ENCODE results near the gene SLC36A3. TPM values are rescaled to one million over a fixed set of nuclear protein-coding genes. Genes with fewer than 3 reads are reported as not detected.

The SLC36A3 gene
- total and polyA plus RNA-seq, 2 donors (not counting 1 experiment from before 2014, with no cell fraction given) = not detected

DNA sequence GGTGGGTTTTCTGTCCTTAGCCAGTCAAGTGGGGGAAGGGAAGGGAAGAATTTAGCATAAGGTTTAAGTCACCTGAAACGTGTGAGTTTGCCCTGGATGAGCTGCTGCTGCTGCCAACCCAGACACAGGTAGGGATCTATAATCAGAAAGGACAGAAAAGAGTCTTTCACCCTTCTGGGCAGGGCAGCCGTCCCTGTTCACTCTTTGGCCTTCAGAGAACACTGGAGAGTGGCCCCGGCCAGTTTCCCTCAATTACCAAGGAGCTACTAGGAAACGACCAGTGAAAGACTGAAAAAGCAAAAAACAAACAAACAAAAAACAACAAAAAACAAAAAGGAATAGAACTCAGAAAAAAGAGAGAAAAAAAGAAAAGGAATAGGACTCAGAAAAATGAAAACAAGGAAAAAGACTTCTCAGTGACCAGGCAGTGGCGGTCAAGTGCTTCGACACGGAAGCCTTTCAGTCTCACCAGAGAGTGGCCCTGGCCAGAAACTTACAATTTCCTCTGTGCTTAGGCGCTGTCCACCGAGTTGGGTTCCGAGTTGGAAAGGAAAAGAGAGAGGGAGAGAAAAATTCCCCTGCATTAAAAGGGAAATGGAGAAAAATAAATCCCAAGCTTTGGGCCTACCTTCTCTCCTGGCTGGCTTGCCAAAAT lies 53.1 kb downstream of the SLC36A3 start:
- Mint-ChIP-seq H3K27me3 (no peaks in the 10 kb centered on the region), H3K9me3 (ENCODE audit: insufficient read depth) (no peaks in the 10 kb centered on the region), H3K4me3 (no peak overlapping the region), H3K4me1 (peaks cover 33% of the 10 kb centered on the region), H3K27ac (peak overlapping the region; percentile 12)
- ATAC-seq (ENCODE audit: low read depth) (no peak), DNase-seq (no peak)
- Histone ChIP-seq H3K27me3 (replicated peaks in 1 of 4; ENCODE audit: control extremely low read depth in 1 of 4, control insufficient read depth in 3 of 4, insufficient read depth in 4 of 4, low read length in 3 of 4) (no peaks in the 10 kb centered on the region), H3K79me2 (ENCODE audit: control insufficient read depth, insufficient read depth, low read length) (peaks cover 26% of the 10 kb centered on the region), H2AFZ (ENCODE audit: insufficient read depth, low read depth, low read length, poor library complexity, severe bottlenecking) (no peak overlapping the region), H3K4me2 (replicated peaks; ENCODE audit: low read depth, low read length, poor library complexity, severe bottlenecking) (no peak overlapping the region), H4K20me1 (ENCODE audit: control insufficient read depth, insufficient read depth, low read length, poor library complexity, severe bottlenecking) (peaks cover 6% of the 10 kb centered on the region), H3K36me3 (replicated peaks in 1 of 2; ENCODE audit: control extremely low read depth in 1 of 2, control insufficient read depth in 1 of 2, extremely low read depth in 1 of 2, insufficient read depth in 2 of 2, low read length in 1 of 2) (peaks cover 0 to 4% of the 10 kb centered on the region in 2 experiments), H3K27ac (ENCODE audit: low read length in 2 of 2) (no peak overlapping the region), H3K9ac (ENCODE audit: low read length) (no peak overlapping the region), H3K4me3 (ENCODE audit: control extremely low read depth in 1 of 5, extremely low read depth in 1 of 5, insufficient read depth in 1 of 5, low read depth in 2 of 5, low read length in 4 of 5) (no peak overlapping the region), H3K4me1 (ENCODE audit: control insufficient read depth in 2 of 2, insufficient read depth in 2 of 2, low read length in 2 of 2) (peaks cover 23 to 29% of the 10 kb centered on the region in 2 donors), H3K9me3 (ENCODE audit: control extremely low read depth in 1 of 3, control insufficient read depth in 2 of 3, insufficient read depth in 1 of 3, low read length in 2 of 3) (no peaks in the 10 kb centered on the region)
- 100% methylated on average over 3 of the region's 10 CpGs for WGBS (ENCODE audit: insufficient coverage)
- intact Hi-C loops (cut with micrococcal nuclease) = loop anchor here (5.0 to 10.0 kb wide), 3 partner anchors 522 to 1286 kb away; partner anchors contain the start of genes G3BP1, RBM22 and SLC26A2
- ChIA-PET CTCF (interaction anchor here (0.6 to 3.4 kb wide), 7 partner anchors 9 to 199 kb away, joined by 3 to 17 read pairs (median 4); no protein-coding TSS in a partner anchor), POLR2A (interaction anchor here (1.3 kb wide), 1 partner anchor 9 kb away, joined by 3 read pairs; no protein-coding TSS in a partner anchor)
- no peak for TF ChIP-seq EZH2 (IDR thresholded peaks at IDR 0.05; ENCODE audit: borderline replicate concordance, insufficient read depth, low read depth, low read length, poor library complexity, severe bottlenecking)
- TF ChIP-seq, protein P1, sequence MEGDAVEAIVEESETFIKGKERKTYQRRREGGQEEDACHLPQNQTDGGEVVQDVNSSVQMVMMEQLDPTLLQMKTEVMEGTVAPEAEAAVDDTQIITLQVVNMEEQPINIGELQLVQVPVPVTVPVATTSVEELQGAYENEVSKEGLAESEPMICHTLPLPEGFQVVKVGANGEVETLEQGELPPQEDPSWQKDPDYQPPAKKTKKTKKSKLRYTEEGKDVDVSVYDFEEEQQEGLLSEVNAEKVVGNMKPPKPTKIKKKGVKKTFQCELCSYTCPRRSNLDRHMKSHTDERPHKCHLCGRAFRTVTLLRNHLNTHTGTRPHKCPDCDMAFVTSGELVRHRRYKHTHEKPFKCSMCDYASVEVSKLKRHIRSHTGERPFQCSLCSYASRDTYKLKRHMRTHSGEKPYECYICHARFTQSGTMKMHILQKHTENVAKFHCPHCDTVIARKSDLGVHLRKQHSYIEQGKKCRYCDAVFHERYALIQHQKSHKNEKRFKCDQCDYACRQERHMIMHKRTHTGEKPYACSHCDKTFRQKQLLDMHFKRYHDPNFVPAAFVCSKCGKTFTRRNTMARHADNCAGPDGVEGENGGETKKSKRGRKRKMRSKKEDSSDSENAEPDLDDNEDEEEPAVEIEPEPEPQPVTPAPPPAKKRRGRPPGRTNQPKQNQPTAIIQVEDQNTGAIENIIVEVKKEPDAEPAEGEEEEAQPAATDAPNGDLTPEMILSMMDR (IDR thresholded peaks at IDR 0.05) = no peak

DNA sequence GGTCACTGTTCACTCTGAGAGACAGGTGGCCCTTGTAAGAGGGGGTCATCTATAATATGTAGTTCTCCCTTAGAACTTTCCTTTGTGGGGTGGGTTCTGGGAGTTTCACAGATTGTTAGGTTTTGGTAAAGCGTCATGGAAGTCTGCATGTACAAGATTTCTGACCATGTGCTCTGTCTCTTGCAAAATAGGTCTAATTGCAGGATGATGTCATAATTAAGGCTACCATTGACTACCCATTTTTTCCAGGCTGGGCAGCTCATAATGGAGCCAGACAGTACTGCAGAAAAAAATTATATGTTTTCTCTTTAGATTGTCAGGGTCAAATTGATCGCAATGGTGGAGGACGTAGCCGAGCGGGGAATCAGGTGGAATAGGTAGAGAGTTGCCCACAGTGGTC lies 54.3 kb downstream of the SLC36A3 start:
- H3K4me3 ChIP-seq (ENCODE audit: control extremely low read depth in 1 of 5, extremely low read depth in 1 of 5, insufficient read depth in 1 of 5, low read depth in 2 of 5, low read length in 4 of 5) = no peak overlapping the region
- Mint-ChIP-seq H3K27ac (no peak overlapping the region), H3K4me1 (peaks cover 26% of the 10 kb centered on the region), H3K9me3 (ENCODE audit: insufficient read depth) (no peaks in the 10 kb centered on the region), H3K27me3 (no peaks in the 10 kb centered on the region), H3K4me3 (no peak overlapping the region)
- ATAC-seq (ENCODE audit: low read depth) (no peak), DNase-seq (no peak)
- intact Hi-C loops (cut with micrococcal nuclease) = no loop called here
- peaks cover 18% of the 10 kb centered on the region for H3K79me2 ChIP-seq (ENCODE audit: control insufficient read depth, insufficient read depth, low read length)
- no peak overlapping the region for H3K27ac ChIP-seq (ENCODE audit: low read length in 2 of 2)
- no peaks in the 10 kb centered on the region for H3K36me3 ChIP-seq (replicated peaks in 1 of 2; ENCODE audit: control extremely low read depth in 1 of 2, control insufficient read depth in 1 of 2, extremely low read depth in 1 of 2, insufficient read depth in 2 of 2, low read length in 1 of 2)
- H3K4me2 ChIP-seq (replicated peaks; ENCODE audit: low read depth, low read length, poor library complexity, severe bottlenecking) = no peak overlapping the region
- WGBS (ENCODE audit: insufficient coverage) = 87% methylated on average over 5 of the region's 5 CpGs
- CTCF ChIA-PET = no interaction called here
- TF ChIP-seq, protein P1 (IDR thresholded peaks at IDR 0.05) = no peak
- TF ChIP-seq EZH2 (IDR thresholded peaks at IDR 0.05; ENCODE audit: borderline replicate concordance, insufficient read depth, low read depth, low read length, poor library complexity, severe bottlenecking) = no peak
- H3K9ac ChIP-seq (ENCODE audit: low read length) = no peak overlapping the region
- H4K20me1 ChIP-seq (ENCODE audit: control insufficient read depth, insufficient read depth, low read length, poor library complexity, severe bottlenecking) = peaks cover 6% of the 10 kb centered on the region
- peaks cover 11 to 22% of the 10 kb centered on the region in 2 donors for H3K4me1 ChIP-seq (ENCODE audit: control insufficient read depth in 2 of 2, insufficient read depth in 2 of 2, low read length in 2 of 2)
- H3K9me3 ChIP-seq (ENCODE audit: control extremely low read depth in 1 of 3, control insufficient read depth in 2 of 3, insufficient read depth in 1 of 3, low read length in 2 of 3) = no peaks in the 10 kb centered on the region
- H3K27me3 ChIP-seq (replicated peaks in 1 of 4; ENCODE audit: control extremely low read depth in 1 of 4, control insufficient read depth in 3 of 4, insufficient read depth in 4 of 4, low read length in 3 of 4) = no peaks in the 10 kb centered on the region
- no peak overlapping the region for H2AFZ ChIP-seq (ENCODE audit: insufficient read depth, low read depth, low read length, poor library complexity, severe bottlenecking)
- POLR2A ChIA-PET = no interaction called here
